ENCODE results near the gene PTPN6.

GRCh38 chr12:6937481-6938352 lies 13.4 kb upstream of the PTPN6 start:
- peak in 1 of 3 donors; percentile 85 for TF ChIP-seq CTCF (IDR thresholded peaks at IDR 0.05)
- peak in 1 of 2 donors; percentile 46 for TF ChIP-seq POLR2A (IDR thresholded peaks at IDR 0.05)

Data from lower leg skin (tissue), 3 donors.